GM19351 (cell line): ENCODE measurements around the gene C9orf43.

Experiments used
- ATAC-seq: cut with Tn5 transposase; IDR thresholded peaks from one replicate; pipeline ENCODE4 v1.9.1; 2021; ENCODE audit warnings: mild to moderate bottlenecking, moderate library complexity; ENCODE audit not compliant: unreplicated experiment

C9orf43 gene

GRCh38 chr9:113463418-113464285 lies 53.1 kb downstream of the C9orf43 start, which contains the start of gene RGS3:
RGS3 (plus strand) TSS chr9:113463727; CDS start chr9:113463803, 76 bp downstream.
- ATAC-seq: no peak

DNA sequence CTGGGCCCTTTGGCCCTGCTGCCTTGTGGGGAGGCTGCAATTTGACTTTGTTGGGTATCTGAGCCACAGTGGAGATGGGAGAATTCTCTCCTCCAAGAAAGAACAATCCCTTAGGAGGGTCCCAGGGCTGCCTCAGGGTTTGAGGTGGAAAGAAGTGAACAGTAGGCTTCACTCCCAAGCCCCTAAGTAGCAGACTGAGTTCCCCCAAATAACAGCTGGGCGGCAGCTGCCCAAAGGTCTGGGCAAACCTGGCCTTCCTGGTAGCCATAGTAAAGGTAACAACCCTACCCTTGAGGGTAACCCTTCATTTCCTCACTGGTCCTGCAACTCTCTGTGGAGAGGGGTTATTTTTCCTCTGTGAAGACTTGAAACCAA lies 53.7 kb downstream of the C9orf43 start:
- ATAC-seq: no peak

- no peak for ATAC-seq
Measured at GRCh38 chr9:113465599-113466140, 55.1 kb downstream of the C9orf43 start.

GRCh38 chr9:113467183-113467582 lies 56.6 kb downstream of the C9orf43 start:
- no peak for ATAC-seq

DNA sequence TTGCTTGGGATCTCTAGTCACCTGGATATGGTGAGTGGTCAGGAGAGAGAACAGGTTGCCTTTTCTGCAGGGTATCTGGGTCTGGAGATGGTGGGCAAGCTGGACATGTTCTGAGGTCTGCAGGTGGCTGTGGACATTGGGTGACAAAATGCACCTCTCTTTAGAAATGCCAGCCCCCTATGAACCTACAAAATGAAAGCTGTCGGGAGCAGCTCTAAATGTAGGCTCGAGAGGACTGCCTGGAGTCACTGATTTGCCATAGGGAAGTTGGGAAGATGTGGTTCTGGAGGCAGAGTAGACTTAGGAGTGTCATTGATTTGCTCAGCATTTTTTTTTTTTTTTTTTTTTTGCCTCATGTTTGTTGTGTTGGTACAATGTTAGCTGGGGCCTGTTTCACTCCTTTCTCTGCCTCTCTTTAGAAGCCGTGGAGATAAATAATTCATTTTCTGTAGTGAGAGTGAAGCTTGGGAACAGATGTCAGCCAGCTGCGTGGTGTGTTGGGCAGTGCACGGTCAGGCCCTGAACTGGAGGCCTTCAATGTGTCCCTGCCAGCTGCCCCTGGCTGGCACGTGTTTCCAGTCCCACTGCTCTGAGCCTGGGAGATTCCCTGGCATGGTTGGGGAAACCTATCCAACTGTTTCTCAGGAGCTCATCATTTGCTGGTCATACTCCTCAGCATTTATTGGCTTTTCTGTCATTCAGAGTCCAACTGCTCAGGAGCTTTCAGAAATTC lies 58.3 kb downstream of the C9orf43 start:
- ATAC-seq: no peak

DNA sequence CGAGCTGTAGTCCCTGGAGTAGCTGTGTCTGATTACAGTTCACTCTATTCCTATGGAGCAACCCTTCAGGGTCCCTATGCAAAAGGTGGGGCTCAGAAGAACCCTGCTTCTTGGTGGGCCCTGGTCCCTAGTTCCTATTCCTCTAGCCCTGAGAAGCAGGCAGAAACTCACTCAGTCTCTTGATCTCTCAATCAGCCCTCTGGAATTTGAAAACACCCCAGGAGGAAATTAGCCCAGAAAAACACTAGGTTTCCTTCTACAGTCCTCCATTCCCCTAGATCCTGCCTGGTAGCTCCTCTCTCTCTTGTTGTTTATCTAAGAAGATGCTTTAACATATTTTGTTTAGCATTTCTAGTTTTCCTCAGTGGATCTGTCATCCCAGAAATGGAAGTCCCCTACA lies 60.6 kb downstream of the C9orf43 start:
- ATAC-seq: no peak

- ATAC-seq: no peak
Measured at GRCh38 chr9:113471566-113471965, 61.0 kb downstream of the C9orf43 start.

DNA sequence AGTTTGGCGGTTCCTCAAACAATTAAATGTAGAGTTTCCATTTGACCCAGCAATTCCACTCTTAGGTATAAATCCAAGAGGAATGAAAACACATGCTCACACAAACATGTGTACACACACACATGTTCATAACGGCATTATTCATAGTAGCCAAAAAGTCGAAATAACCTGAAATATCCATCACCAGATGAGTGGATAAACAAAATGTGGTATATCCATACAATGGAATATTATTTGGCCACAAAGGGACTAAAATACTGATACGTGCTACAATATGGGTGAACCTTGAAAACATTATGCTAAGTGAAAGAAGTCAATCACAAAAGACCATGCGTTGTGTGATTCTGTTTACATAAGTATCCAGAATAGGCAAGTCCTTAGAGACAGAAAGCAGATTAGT lies 61.7 kb downstream of the C9orf43 start:
- ATAC-seq: no peak

GRCh38 chr9:113474360-113475028 lies 63.9 kb downstream of the C9orf43 start:
- ATAC-seq: no peak

- ATAC-seq: no peak
Measured at GRCh38 chr9:113475031-113475430, 64.5 kb downstream of the C9orf43 start.

- no peak for ATAC-seq
Measured at GRCh38 chr9:113475992-113476391, 65.4 kb downstream of the C9orf43 start.

GRCh38 chr9:113476511-113476916 lies 66.0 kb downstream of the C9orf43 start:
- no peak for ATAC-seq

GRCh38 chr9:113477058-113477457 lies 66.5 kb downstream of the C9orf43 start:
- ATAC-seq: no peak

DNA sequence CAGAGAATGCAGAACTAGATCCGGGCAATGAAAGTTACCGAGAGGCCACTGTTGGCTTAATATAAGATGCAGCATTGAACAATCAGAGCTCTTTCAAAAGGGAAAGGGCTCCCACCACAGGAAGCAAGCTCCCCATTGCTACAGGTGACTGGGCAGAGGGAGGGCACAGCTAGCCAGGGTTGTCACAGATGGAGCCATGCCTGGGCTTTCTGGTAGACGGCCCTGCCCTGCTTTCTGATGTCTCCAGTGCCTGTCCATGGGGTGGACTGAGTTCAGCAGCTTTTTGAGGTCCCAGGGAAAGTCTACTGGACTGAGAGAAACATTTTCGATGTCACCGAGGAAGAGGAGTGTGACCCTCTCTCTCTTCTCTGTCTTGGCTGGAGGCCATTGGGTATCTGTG lies 67.1 kb downstream of the C9orf43 start:
- no peak for ATAC-seq

DNA sequence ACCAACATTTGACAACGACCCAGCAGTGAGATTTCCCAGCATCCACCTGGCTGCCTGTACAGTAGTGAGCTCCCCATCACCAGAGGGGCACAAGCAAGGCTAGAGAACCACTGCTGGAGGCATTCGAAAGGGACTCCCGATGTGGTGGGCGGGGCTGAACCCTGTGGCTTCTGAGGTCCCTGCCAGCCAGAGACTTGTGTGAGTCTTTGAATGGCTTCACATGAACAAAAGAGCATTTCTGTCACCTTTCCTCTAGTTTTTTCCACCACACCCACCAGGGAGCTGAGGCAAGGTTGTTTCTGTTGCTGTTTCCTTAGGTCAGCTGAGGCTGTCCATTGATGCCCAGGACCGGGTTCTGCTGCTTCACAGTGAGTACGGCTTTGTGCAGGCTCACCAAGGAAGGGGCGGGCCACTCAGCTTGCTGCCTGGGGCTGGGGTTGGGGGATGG lies 68.7 kb downstream of the C9orf43 start:
- no peak for ATAC-seq
